HG02759 (cell line): Measurements from ENCODE around the gene MAN1C1.

Experiments
- ATAC-seq: cut with Tn5 transposase; IDR thresholded peaks from one replicate; pipeline ENCODE4 v1.9.1; 2021; ENCODE audit warnings: mild to moderate bottlenecking, moderate library complexity; ENCODE audit not compliant: unreplicated experiment

The MAN1C1 gene

DNA sequence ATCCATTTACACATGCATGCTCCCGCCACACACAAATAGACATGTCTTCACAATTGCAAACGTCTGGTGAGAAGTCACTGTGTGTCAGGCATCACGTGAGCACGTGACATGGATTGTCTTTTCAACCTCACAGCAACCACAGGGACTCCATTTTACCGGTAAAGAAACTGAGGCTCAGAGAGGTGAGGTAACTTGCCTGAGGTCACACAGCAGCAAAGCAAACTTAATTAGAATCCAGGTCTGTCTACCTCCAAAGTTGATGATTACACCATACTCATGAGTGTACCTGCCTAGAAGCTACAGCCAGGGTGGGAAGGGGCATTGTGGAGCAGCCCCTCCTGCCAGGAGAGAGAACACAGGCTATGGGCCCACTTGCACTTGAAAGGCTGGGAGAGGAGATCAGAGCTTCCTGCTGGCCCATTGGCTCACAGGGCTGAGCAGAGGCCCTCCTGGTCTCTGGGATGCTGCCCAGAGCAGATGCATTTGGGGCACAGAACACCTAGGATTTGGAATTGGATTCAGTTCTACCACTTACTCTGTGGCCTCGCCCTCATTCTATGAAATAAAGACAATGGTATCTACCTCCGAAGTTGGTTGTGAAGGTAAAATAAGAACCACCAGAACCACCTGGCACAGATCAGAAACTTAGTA is 139.0 kb downstream of the MAN1C1 start:
- no peak for ATAC-seq

DNA sequence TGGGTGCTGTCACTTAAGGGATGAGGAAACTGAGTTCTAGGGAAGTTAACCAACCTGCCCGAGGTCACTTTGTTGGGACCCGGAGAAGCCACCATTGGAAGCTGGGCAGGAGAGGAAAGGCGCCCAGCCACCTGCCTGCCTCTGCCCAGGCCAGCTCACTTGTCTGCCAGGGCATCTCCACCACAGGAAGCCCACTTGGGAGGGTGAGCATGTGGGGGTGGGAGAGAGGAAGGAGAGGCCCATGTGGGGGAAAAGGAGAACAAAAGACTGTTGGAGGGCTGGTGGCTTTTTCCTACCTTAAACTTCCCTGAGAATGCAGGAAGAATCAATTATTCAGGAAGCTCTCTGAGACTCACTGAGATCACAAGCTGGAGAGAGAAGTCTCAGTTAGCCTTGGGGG is 139.6 kb downstream of the MAN1C1 start:
- ATAC-seq = no peak

DNA sequence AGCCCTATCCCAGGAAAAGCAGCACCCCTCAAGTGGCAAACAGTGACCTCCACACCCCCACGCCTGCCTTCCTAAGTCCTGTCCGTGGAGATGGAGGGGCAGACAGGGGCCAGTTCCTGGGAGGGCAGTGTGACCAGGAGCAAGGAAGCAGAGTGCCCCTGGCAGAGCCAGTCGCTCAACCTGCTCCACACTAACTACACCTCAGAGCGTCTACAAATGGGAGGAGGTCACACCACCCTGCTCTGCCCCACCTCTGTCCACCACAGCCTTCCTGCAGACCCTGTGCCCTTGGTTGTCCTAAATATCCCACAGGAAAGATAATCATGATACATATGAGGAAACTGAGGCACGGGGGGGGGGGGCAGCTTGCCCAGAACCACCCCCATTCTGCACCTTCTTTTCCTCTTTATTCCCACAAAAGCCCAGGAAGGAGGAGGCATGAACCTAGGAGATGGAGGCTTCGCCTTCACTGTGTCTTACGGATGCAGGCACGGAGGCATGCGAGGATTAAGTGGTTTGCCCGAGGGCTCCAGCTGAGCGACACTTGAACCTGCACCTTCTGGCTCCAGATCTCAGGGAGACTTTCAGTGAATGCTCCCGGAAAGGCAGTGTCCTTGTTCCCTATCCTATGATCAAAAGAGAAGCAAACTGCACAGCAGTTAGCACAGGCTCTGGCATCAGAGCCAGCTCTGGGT is 140.7 kb downstream of the MAN1C1 start:
- no peak for ATAC-seq

DNA sequence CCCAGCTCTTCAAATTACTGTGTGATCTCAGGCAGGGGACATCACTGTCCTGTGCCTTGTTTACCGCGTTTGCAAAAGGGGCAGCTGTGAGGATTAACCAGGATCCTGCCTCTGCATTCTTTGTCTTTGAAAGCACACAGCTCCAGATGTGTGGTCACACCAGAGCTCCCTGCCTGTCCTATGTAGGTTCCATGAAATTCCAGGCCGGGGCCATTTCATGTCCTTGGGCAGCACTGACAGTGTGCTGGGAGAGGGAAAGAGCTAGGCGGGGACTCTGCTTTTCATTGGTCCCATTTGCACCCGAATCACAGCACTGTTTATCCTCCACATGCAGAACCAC is 141.2 kb downstream of the MAN1C1 start:
- no peak for ATAC-seq

DNA sequence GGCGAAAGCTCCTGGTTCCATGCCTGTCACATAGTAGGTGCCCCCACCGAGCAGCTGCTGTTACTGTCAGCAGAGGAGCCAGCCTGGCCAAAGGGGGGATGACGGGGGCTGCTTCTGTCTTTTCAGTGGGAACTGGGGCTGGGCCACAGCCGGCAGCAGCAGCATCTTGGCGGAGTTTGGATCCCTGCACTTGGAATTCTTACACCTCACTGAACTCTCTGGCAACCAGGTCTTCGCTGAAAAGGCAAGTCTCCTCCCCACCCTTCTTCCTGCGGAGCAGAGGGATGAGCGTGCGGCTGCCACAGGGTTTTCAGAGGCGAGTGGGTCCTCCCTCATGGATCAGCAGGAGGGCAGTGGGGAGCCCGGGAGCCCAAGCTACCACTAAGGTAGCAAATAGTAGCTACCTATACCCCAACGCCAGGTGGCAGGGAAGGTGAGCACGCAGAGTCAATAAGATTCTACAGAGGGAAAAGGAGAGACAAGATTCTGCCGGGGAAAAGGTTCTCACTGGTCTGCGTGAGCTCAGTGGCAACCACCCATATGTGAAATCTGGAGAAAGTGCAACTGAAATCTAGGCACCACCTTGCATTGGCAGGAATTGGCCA is 142.0 kb downstream of the MAN1C1 start:
- ATAC-seq = no peak

DNA sequence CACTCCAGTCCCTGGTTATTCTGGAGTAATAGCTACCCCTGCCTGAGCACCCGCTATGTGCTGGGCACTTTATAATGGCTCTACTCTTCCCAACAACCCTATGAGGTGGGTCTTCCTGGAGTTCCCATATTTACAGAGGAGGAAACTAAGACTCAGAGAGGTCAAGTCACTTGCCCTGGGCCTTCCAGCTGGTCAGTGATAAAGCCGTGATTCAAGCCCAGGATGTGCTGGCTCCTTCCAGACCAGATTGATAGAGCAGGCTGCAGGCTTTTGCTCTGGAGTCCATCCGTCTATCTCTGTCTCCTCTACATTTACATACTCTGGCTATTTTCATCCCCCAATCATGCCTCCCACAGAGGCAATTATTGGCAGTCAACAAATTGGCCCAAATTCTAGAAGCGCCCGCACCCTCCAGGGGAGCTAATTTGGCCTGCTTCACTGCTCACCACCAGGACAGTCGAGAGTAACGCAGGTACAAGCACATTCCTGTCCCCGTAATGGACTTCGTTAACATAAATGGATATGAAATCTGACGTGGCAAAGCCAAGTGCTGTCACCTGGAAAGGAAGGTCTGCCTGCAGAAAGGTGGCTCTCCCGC is 143.6 kb downstream of the MAN1C1 start:
- no peak for ATAC-seq

DNA sequence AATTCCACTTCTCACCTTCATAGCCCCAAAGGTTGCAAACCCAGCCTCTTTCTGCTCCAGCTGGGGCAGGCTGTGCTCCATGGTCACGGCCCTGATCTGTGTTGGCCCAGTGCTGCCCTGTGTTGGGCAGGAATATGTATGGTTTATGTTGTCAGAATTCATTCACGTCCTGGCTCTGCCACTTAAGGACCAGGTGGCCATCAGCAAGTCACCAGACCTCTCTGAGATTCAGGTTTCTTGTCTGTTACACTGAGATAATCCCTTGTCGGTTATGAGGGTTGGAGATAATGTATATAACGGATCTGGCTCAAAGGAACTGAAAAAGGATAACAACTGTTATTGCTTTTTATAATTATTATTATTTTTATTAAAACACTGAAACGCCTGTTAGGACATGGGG is 144.3 kb downstream of the MAN1C1 start:
- ATAC-seq = no peak

DNA sequence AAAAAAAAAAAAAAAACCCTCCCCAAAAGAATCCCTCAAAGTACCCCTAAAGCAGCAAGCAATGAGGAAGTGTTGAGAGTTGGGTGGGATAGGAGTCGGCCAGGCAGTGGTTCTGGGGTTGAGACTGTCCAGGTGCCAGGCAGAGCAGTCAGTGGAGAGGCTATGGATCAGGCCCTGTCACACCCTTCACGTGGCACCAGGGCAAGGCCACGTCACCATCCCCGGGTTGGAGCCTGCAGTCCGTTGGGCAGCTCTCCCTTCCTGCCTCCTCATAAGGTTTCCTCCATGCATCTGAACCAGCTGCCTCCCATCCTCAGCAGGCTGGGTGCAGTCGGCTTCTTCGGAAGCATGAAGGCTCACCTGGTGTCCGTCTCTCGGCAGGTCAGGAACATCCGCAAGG is 146.9 kb downstream of the MAN1C1 start:
- ATAC-seq = no peak

DNA sequence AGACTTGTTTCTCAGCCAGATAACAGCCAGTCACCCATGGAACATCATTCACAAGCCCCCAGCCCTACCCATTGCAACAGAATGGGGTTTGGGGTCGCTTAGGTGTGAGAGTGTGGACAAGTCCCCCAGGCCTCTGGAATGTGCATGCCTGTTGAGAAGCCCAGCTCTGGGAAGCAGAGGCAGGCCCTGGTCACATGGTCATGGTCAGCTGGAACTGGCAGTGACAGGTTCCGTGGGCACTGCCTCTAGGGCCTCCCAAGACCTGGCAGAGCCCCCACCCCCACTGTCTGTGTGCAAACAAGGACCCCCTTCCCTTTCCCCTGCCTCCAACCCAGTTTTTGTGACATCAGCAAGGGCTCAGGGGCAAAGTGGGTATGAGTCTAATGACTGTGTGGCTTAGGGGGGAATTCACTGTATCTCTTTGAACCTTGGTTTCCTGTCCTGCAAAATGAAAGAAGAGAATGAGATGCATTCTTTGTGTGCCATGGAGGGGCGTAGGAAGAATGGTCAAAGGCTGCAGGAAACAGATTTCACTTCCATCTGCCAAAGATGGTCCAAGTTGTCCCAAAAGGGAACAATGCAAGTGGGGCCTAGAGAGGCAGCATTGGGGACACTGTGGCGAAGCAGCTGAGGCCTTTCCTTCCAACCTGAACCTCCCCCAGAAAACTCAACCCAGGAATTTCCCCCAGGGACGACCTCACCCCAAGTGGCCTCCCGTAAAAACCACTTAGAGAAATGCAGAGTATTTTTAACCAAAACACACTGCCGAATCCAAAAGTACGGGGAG is 148.7 kb downstream of the MAN1C1 start:
- no peak for ATAC-seq

DNA sequence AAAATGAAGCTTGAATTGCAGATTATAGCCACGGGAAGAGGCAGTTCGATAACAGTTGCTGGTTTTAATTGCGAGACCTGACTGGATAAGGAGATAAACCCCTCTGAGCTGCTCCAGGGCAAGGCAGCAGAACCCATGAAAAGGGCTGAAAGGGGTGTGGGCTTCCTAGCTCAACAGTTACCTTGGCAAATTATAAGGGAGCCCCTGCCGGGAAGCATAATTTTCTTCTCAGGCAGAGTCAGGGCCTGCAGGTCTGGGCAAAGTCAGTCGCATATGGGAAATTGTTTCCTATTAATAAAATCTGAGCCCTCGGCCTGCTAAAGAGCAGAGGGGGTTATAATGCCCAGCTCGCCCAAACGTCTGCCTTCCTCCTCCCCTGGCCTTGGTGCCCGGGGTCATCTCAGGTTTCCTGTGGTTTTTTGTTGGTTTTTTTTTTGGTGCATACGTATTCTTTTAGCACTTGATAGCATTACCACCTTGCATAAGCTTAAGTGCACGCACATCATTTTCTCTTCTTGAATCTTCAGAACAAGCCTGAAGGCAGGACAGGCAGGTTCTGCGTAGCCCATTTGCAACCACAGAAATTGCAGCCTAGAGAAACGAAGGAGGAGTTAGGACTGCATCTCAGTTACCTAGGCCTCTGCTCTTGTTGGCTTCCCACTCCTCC is 149.5 kb downstream of the MAN1C1 start:
- ATAC-seq = no peak

DNA sequence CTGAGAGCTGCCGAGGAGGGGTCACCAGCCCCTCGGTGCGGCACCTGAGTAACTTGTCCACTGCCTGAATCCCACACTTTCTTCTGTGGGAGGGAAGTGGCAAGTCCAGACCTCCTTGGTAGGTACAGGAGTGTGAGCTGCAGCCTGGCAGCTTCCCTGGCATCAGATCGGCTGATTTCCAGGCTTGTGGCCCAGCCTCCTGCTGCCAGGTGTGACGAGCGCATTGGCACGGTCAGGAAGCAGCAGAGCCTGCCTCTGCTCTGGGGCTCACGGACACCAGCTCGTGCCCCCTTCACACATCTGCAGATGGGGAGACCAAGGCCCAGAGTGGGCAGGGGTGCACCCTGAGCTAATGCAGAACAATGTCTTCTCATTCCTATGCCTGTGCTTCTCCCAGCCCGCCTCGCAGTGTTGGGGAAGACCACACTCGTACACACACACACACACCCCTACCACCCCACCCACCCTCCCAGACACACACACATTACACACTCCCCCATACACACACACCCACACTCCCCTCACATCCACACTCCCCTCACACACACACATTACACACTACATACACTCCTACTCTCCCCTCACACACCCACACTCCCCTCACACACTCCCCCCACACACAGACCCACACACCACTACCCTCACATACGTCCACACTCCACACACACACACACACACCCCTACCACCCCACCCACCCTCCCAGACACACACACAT is 150.3 kb downstream of the MAN1C1 start:
- no peak for ATAC-seq

DNA sequence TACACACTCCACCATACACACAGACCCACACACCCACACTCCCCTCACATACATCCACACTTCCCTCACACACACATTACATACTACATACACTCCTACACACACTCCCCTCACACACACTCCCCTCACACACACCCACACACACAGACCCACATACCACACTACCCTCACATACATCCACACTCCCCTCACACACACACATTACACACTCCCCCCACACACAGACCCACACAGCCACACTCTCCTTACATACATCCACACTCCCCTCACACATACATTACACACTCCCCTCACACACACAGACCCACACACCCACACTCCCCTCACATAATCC is 150.8 kb downstream of the MAN1C1 start:
- no peak for ATAC-seq

DNA sequence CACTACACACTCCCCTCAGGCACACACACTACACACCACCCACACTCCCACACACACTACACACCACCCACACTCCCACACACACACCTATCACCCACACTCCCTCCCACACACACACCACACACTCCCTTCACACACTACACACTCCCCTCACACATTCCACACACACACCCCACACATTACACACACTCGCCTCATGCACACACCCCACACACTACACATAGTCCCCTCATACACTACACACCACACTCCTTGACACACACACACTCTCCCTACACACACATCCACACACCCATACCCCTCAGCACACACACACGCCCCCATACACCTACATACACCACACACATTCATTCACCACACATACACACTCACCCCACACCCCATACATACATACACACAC is 152.4 kb downstream of the MAN1C1 start:
- no peak for ATAC-seq

DNA sequence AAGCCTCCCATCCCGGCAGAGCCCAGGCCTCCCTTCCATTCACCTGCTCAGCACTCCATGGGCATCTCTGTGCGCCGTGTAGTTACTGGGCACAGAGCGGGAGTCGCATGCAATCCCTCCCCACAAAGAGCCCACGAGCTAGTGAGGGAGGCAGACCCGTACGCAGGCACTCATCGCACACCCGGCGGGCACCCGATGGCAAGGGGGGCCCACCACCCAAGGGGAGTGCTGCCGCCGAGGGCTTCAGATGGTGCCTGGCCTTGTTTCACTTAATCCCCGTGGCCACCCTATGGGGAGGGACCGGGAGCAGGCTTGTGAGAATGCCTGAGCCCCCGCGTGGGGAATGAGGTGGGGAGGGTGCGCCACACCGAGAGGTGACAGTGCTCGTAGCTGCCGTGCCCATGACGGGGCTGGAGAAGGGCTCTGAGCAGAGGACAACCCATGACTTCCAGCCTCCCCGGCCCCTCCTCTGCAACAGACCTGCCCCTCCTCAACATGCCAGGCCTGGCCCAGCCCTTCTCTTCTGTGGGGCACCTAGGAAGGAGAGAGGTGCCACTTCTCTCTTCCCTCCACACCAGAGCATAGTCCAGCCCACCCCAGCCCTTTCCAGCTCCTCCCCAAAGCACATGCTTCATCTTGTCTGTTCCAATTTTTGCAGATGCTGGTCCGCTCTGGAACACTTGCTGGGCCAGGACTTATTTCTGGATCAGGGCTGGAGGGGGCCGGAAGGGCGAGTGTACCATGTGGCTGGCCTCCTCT is 153.2 kb downstream of the MAN1C1 start:
- ATAC-seq = no peak

DNA sequence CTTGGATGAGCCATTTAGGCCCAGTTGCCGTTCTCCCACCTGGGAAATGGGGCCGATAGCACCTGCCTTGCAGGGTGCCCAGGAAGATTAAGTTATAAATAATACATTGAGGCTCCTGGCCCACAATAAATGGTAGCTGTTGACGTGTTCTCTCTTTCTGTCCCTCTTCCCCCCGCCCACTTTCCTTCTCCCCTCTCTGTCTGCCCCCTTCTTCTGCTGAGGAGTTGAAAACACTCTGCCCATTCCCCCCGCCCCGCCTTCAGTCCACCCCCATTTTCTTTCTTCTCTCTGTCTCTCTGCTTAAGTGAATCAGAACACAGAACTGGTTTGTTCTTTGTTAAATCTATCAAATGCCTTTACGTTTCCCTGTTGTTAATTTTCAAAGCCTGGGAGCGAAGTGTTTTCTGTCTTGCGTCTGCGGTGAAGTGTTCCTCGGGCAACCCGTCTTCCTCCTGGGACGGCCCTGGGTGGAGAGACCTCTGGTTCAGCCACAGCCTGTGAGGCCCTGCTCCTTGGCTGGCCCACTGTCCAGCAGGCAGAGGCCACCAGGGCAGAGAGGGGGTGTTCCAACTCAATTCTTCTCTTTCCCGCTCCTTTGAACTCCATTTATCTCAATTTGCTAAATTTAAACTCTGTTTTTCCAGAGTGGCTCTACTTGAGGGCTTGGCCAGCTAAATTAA is 154.1 kb downstream of the MAN1C1 start:
- ATAC-seq = no peak

DNA sequence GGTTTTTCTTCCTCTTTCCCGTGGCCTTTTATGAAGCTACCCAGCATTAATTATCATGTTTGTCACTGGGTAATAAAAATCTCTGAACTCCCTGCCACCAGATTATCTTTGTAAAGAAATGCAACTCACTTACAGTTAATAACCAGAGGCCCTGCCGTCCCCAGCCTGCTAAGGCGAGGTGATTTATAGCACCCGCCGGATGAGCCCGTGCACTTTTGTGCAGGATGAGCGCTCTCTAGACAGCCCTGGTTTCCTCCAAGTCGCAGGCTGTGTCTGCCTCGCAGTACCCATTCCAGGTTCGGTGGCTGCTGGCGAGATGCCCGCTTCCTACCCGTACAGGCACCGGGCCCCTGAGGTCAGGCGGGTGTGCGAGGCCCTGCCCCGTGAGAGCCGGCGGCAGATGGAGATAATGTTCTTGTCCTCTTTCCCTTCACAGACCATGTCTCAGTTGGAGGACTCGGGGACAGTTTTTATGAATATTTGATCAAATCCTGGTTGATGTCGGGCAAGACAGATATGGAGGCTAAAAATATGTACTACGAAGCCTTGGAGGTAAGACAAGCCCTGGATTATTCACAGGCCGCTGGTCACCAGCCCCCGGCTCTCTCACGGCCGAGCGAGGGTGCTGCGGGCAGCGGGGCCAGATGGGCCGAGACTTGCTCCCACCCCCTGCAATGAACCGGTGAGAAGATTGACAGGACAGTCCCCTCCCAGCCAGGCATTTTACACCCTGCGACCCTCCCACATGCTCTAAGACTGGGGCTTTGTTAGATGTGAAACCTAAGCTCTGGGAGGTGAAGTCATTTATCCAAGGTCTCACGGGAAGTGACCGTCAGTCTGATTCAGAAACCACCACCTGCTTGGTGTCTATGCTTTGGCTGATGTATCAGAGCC is 154.9 kb downstream of the MAN1C1 start:
- ATAC-seq = no peak

DNA sequence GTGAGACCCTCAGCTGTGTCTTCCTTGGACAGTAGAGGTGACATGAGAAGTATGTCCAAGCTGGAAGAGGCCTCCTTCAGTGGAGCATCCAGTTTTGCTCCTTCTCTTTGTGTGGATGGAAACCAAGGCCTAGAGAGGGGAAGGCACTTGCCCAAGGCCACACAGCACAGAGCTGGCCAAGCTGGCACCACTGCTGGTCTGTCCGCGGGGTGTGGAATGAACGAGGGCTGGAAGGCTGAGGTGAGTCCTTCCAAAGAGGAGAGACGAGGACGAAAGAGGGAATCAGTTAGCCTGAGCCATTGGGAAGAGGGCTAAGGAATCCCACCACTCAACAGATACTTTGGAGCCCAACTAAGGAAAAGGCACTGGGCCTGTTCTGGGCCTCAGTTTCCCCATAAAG is 155.6 kb downstream of the MAN1C1 start:
- no peak for ATAC-seq

DNA sequence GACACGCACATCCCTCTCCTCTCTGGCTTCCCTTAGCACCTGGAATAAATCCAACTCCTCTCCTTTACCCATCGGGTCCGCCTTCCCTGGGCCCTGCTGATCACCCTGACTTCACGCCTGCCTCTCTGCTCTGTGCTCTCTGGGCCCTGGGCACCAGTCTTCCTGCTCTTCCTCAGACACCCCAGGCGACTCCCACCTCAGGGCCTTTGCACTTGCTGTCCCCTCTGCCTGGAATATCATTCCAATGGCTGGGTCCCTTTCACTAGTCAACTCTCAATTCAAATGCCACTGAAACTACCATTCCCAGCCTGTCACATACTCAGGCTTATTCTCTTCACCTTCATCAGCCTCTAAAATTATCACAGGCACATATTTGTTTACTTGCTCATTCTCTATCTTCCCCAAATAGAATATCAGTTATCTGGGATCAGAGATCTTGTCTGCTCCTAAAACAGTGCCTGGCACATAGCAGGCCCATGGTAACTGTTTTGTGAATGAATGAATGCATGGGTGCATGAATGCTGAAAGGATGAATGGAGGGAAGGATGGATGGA is 156.2 kb downstream of the MAN1C1 start:
- no peak for ATAC-seq
